Stomach (tissue), 19 donors: ENCODE data around the gene MAP4K5. TPM values are rescaled to one million over a fixed set of nuclear protein-coding genes. Genes with fewer than 3 reads are reported as not detected.

ENCODE experiments used
- DNase-seq, 2 donors: peaks; one replicate each; pipeline versions ENCODE4 v3.0.0 to v3.0.0-alpha.2; 2013 to 2019
- H3K27ac ChIP-seq, 5 donors: fragments of 200-600 bp in 4 of 5; sonication (generic) in 4 of 5; one replicate each; pipeline ENCODE4 v1.5.1; 2013 to 2019; ENCODE audit warnings: mild to moderate bottlenecking in 1 of 5, moderate library complexity in 1 of 5
- H3K27me3 ChIP-seq, 3 donors: fragments of 200-600 bp; sonication (generic); one replicate each; pipeline ENCODE4 v1.5.1; 2017 to 2019; ENCODE audit warnings: mixed run types in 1 of 3
- H3K36me3 ChIP-seq, 4 donors: fragments of 200-600 bp; sonication (generic); 1 replicate in 3 of 4; 2 replicates in 1 of 4; pipeline ENCODE4 v1.5.1; 2016 to 2019
- H3K4me1 ChIP-seq, 4 donors: fragments of 200-600 bp; sonication (generic); one replicate each; pipeline ENCODE4 v1.5.1; 2016 to 2019
- H3K4me3 ChIP-seq, 4 donors: fragments of 200-600 bp; sonication (generic) in 3 of 4; one replicate each; pipeline ENCODE4 v1.5.1; 2016 to 2019; ENCODE audit warnings: mild to moderate bottlenecking in 1 of 4
- H3K9me3 ChIP-seq, 4 donors: fragments of 200-600 bp; sonication (generic); one replicate each; pipeline ENCODE4 v1.5.1; 2016 to 2019
- CTCF ChIP-seq, 7 experiments: fragments of 450-650 bp in 4 of 7; fragments of 200-600 bp in 3 of 7; sonication (generic) in 3 of 7; IDR thresholded peaks; one replicate each; pipeline ENCODE4 v1.5.1; 2016 to 2019; ENCODE audit warnings: antibody characterized with exemption in 7 of 7, control low read depth in 2 of 7, mild to moderate bottlenecking in 1 of 7
- EP300 ChIP-seq: sonication (generic); formaldehyde crosslinking; IDR thresholded peaks from one replicate; pipeline ENCODE4 v1.6.1; 2017; ENCODE audit warnings: antibody characterized with exemption
- POLR2A ChIP-seq, 4 donors: fragments of 450-650 bp; IDR thresholded peaks; one replicate each; pipeline ENCODE4 v1.6.1; 2016; ENCODE audit warnings: antibody characterized with exemption in 4 of 4, control low read depth in 2 of 4, mild to moderate bottlenecking in 1 of 4, moderate library complexity in 1 of 4
- POLR2AphosphoS5 ChIP-seq, 3 donors: sonication (generic); formaldehyde crosslinking; IDR thresholded peaks; one replicate each; pipeline ENCODE4 v1.6.1; 2016; ENCODE audit warnings: antibody characterized with exemption in 3 of 3
- WGBS, 5 donors: extraction: QIAGEN DNeasy Blood & Tissue Kit in 3 of 5; methylation state at CpG; one replicate each; pipeline versions ENCODE4 v1.1.5 to v1.1.7; 2013 to 2018; 5-methylcytosine and 5-hydroxymethylcytosine counted together
- intact Hi-C: fragments of 100-400 bp; cut with DNase I; formaldehyde crosslinking; loops from one replicate; pipeline ENCODE4 v1.15.1; 2023; ENCODE audit warnings: low total_unique reads
- long read RNA-seq, 10 donors: transcript quantifications; one replicate each; lab custom pipeline, GENCODE V29; 2026
- polyA plus RNA-seq, 3 donors: library from polyadenylated mRNA; stranded (reverse); fragments of 200-250 nt; gene quantifications; one replicate each; pipeline ENCODE4 v1.2.3, GENCODE V29; 2013
- total RNA-seq, 5 donors: library from RNA; depleted of rRNA; stranded (reverse); fragments of >200 nt; gene quantifications; one replicate each; pipeline versions ENCODE4 v1.1.0 to v1.2.3, GENCODE V29; 2014 to 2016
- donor health status: healthy with polysubstance abuse.
- donor health status: Bipolar disorder and iron deficiency.
- donor health status: healthy.

The MAP4K5 gene
- total RNA-seq = 100 to 1,000 TPM in 4 of 5 donors, 1 to 10 TPM in 1; 6.4 to 297 (median 179) TPM
- 10 to 100 TPM; 12.3 to 20.3 (median 12.8) TPM for polyA plus RNA-seq
- long read RNA-seq, donor 1 = 0 reads
- long read RNA-seq, donor 2, partial matches to known transcripts = 14 of 14 reads
- long read RNA-seq, donor 2, other reads (novel, unspliced or antisense) = 0 of 14 reads
- long read RNA-seq, donor 3 = 0 reads
- long read RNA-seq, donor 4 = 0 reads
- long read RNA-seq, donor 5, partial matches to known transcripts = 6 of 6 reads
- long read RNA-seq, donor 5, other reads (novel, unspliced or antisense) = 0 of 6 reads
- long read RNA-seq, donor 6, partial matches to known transcripts = 6 of 12 reads
- long read RNA-seq, donor 6, other reads (novel, unspliced or antisense) = 5 of 12 reads
- long read RNA-seq, donor 7 = 0 reads
- long read RNA-seq, donor 8, partial matches to known transcripts = 8 of 8 reads
- long read RNA-seq, donor 8, other reads (novel, unspliced or antisense) = 0 of 8 reads
- long read RNA-seq, donor 9, partial matches to known transcripts = 22 of 22 reads
- long read RNA-seq, donor 9, other reads (novel, unspliced or antisense) = 0 of 22 reads
- long read RNA-seq, donor 10 = 0 reads

- 0 to 1% (median 0%) methylated on average over 6 to 60 of the region's 60 CpGs for WGBS, 5 donors
- DNase-seq = peak; percentile 93 to 98
- intact Hi-C loops = loop anchor here (5.0 kb wide), 1 partner anchor 220 kb away; the partner anchor contains the start of genes DMAC2L and L2HGDH
- Histone ChIP-seq H3K36me3 (no peaks in the 10 kb centered on the region), H3K4me1 (peaks cover 15 to 50% (median 35%) of the 10 kb centered on the region in 4 donors), H3K27ac (peak within 1 kb of the TSS; percentile 95 to 99 (median 97)), H3K9me3 (no peaks in the 10 kb centered on the region), H3K27me3 (no peaks in the 10 kb centered on the region), H3K4me3 (peak within 1 kb of the TSS; percentile 78 to 89 (median 84))
- TF ChIP-seq CTCF (IDR thresholded peaks at IDR 0.05) = peak in 5 of 7 experiments; percentile 82 to 97 (median 91)
- no peak for TF ChIP-seq POLR2A (IDR thresholded peaks at IDR 0.05)
- TF ChIP-seq POLR2AphosphoS5 (IDR thresholded peaks at IDR 0.05) = peak; percentile 50 to 78 (median 54)
- no peak for TF ChIP-seq EP300
These were observed at the start of gene MAP4K5 for GRCh38 chr14:50532502-50533240. MAP4K5 (minus strand) TSS chr14:50532569; CDS start chr14:50532049, 520 bp downstream.

GRCh38 chr14:50578433-50578832 is 46.1 kb upstream of the MAP4K5 start:
- TF ChIP-seq POLR2AphosphoS5 (IDR thresholded peaks at IDR 0.05) (no peak), POLR2A (IDR thresholded peaks at IDR 0.05) (no peak), CTCF (IDR thresholded peaks at IDR 0.05) (no peak), EP300 (no peak)

GRCh38 chr14:50577982-50578381 is 45.6 kb upstream of the MAP4K5 start:
- no peak for TF ChIP-seq POLR2A (IDR thresholded peaks at IDR 0.05)
- no peak for TF ChIP-seq CTCF (IDR thresholded peaks at IDR 0.05)
- Histone ChIP-seq H3K27me3 (no peaks in the 10 kb centered on the region), H3K4me3 (no peak overlapping the region), H3K27ac (no peak overlapping the region), H3K4me1 (peaks cover 0 to 5% (median 0%) of the 10 kb centered on the region in 4 donors), H3K9me3 (no peaks in the 10 kb centered on the region), H3K36me3 (no peaks in the 10 kb centered on the region)
- intact Hi-C loops = no loop called here
- DNase-seq = no peak

More at GRCh38 chr14:50578433-50578832, 46.1 kb upstream of the MAP4K5 start:
- Histone ChIP-seq H3K36me3 (no peaks in the 10 kb centered on the region), H3K27me3 (no peaks in the 10 kb centered on the region), H3K4me3 (no peak overlapping the region), H3K27ac (no peak overlapping the region), H3K9me3 (no peaks in the 10 kb centered on the region), H3K4me1 (peaks cover 0 to 5% (median 0%) of the 10 kb centered on the region in 4 donors)
- no peak for DNase-seq
- intact Hi-C loops = no loop called here

- Histone ChIP-seq H3K9me3 (peaks cover 0 to 14% (median 5%) of the 10 kb centered on the region in 4 donors), H3K27me3 (no peaks in the 10 kb centered on the region), H3K27ac (no peak overlapping the region), H3K4me1 (peaks cover 0 to 5% (median 0%) of the 10 kb centered on the region in 4 donors), H3K36me3 (no peaks in the 10 kb centered on the region), H3K4me3 (no peak overlapping the region)
- no peak for DNase-seq
- intact Hi-C loops = no loop called here
- TF ChIP-seq CTCF (IDR thresholded peaks at IDR 0.05) (no peak), EP300 (no peak), POLR2AphosphoS5 (IDR thresholded peaks at IDR 0.05) (no peak), POLR2A (IDR thresholded peaks at IDR 0.05) (no peak)
These were observed 43.4 kb upstream of the MAP4K5 start for GRCh38 chr14:50575769-50576168.
